Kidney (tissue), 14 donors: Measurements from ENCODE around the gene ALAS1. TPM values are rescaled to one million over a fixed set of nuclear protein-coding genes. Genes with fewer than 3 reads are reported as not detected.
A peak's percentile ranks its signal among the peaks of the same experiment; 100 is the strongest.

Experiments
- DNase-seq, 5 donors: peaks; one replicate each; pipeline ENCODE4 v3.0.0-alpha.2; 2013 to 2020
- FAIRE-seq: peaks from 2 replicates; lab custom pipeline; 2012; peaks lifted over from hg19 to GRCh38; lab: Jason Lieb, UNC
- H3K27ac ChIP-seq, 2 donors: one replicate each; pipeline ENCODE4 v1.7.0; 2013; ENCODE audit warnings: low read depth in 2 of 2, low read length in 2 of 2, inconsistent platforms in 1 of 2
- H3K27me3 ChIP-seq: one replicate; pipeline ENCODE4 v1.7.1; 2013; ENCODE audit warnings: low read length, inconsistent platforms; ENCODE audit not compliant: control insufficient read depth, insufficient read depth
- H3K36me3 ChIP-seq, 3 donors: one replicate each; pipeline versions ENCODE4 v1.7.0 to v1.7.1; 2013; ENCODE audit warnings: low read length in 3 of 3, control low read depth in 1 of 3, inconsistent platforms in 1 of 3; ENCODE audit not compliant: insufficient read depth in 3 of 3, control insufficient read depth in 2 of 3
- H3K4me1 ChIP-seq, 3 donors: one replicate each; pipeline versions ENCODE4 v1.7.0 to v1.7.1; 2013; ENCODE audit warnings: low read length in 3 of 3, inconsistent platforms in 1 of 3, low read depth in 1 of 3; ENCODE audit not compliant: control insufficient read depth in 2 of 3, insufficient read depth in 2 of 3
- H3K4me3 ChIP-seq, 3 donors: one replicate each; pipeline versions ENCODE4 v1.7.0 to v1.8.1; 2013; ENCODE audit warnings: low read length in 3 of 3, control low read depth in 1 of 3, inconsistent platforms in 1 of 3
- H3K9ac ChIP-seq, 3 donors: one replicate each; pipeline versions ENCODE4 v1.7.0 to v1.7.1; 2013; ENCODE audit warnings: low read length in 3 of 3, control low read depth in 1 of 3, inconsistent platforms in 1 of 3
- H3K9me3 ChIP-seq, 3 donors: one replicate each; pipeline versions ENCODE4 v1.7.0 to v1.7.1; 2013; ENCODE audit warnings: low read length in 3 of 3, control low read depth in 1 of 3, inconsistent platforms in 1 of 3; ENCODE audit not compliant: control insufficient read depth in 2 of 3, insufficient read depth in 1 of 3
- CTCF ChIP-seq: IDR thresholded peaks from 3 replicates; pipeline ENCODE4 v1.5.1; 2012; ENCODE audit warnings: mild to moderate bottlenecking, moderate library complexity, borderline replicate concordance; ENCODE audit not compliant: insufficient read depth; ENCODE audit errors: extremely low read depth
- intact Hi-C: fragments of 100-400 bp; cut with DNase I; formaldehyde crosslinking; loops from one replicate; pipeline ENCODE4 v1.11.1; 2022
- polyA plus RNA-seq: library from polyadenylated mRNA; stranded (reverse); fragments of 350-450 nt; fragmentation: Illumina TruSeq; extraction: RNeasy Lipid Tissue Mini Kit (QIAGEN cat#74804); gene quantifications from one replicate; pipeline ENCODE4 v1.2.3, GENCODE V29; 2014; ENCODE audit warnings: low read depth, low replicate concordance; ENCODE audit not compliant: insufficient read depth
- total RNA-seq: library from RNA; stranded (reverse); fragmentation: NEBNext Ultra II Directional; extraction: Animal tissue kit (Norgen Biotek cat#: 25700); gene quantifications from one replicate; pipeline ENCODE4 v1.2.1, GENCODE V29; 2021
- donor health status: control.
- donor health status: control.
- donor health status: control.
- donor health status: control.
- donor health status: control.
- donor health status: DM: yes; HTN: yes; CAD: no.
- donor health status: Normal renal cell carcinoma (clear cell type).

ALAS1 gene
- total and polyA plus RNA-seq, 2 donors from 2014 or later, result 42.8 to 77.2 TPM

GRCh38 chr3:52236424-52236886 lies 38.5 kb downstream of the ALAS1 start:
- intact Hi-C loops, result no loop called here
- Histone ChIP-seq H3K9ac (no peak overlapping the region), H3K9me3 (no peaks in the 10 kb centered on the region), H3K4me1 (peaks cover 3 to 30% (median 13%) of the 10 kb centered on the region in 3 donors), H3K36me3 (no peaks in the 10 kb centered on the region), H3K27me3 (no peaks in the 10 kb centered on the region), H3K27ac (no peak overlapping the region), H3K4me3 (no peak overlapping the region)
- TF ChIP-seq CTCF, result no peak
- DNase-seq (peak in 2 of 5 donors; percentile 3 to 42), FAIRE-seq (no peak)

- DNase-seq (peak in 2 of 5 donors; percentile 7 to 45), FAIRE-seq (no peak)
- Histone ChIP-seq H3K27me3 (no peaks in the 10 kb centered on the region), H3K9ac (peak overlapping the region in 1 of 3 donors; percentile 59), H3K9me3 (no peaks in the 10 kb centered on the region), H3K27ac (peak overlapping the region; percentile 86 to 87), H3K4me1 (peaks cover 3 to 30% (median 13%) of the 10 kb centered on the region in 3 donors), H3K4me3 (no peak overlapping the region), H3K36me3 (no peaks in the 10 kb centered on the region)
- no peak for TF ChIP-seq CTCF
- intact Hi-C loops, result no loop called here
Observed at GRCh38 chr3:52237006-52237656, 39.2 kb downstream of the ALAS1 start.

GRCh38 chr3:52237657-52238172 lies 39.8 kb downstream of the ALAS1 start:
- peaks cover 3 to 30% (median 13%) of the 10 kb centered on the region in 3 donors for H3K4me1 ChIP-seq
- intact Hi-C loops, result no loop called here
- H3K36me3 ChIP-seq, result no peaks in the 10 kb centered on the region
- TF ChIP-seq CTCF, result no peak
- H3K27ac ChIP-seq, result peak overlapping the region; percentile 86 to 87
- H3K9ac ChIP-seq, result peak overlapping the region in 1 of 3 donors; percentile 73
- no peaks in the 10 kb centered on the region for H3K27me3 ChIP-seq
- DNase-seq, result peak in 3 of 5 donors; percentile 26 to 91 (median 59)
- H3K9me3 ChIP-seq, result no peaks in the 10 kb centered on the region
- FAIRE-seq, result no peak
- H3K4me3 ChIP-seq, result peak overlapping the region in 2 of 3 donors; percentile 93 to 97
